H9 (cell line): ENCODE results near the gene ARHGEF17. TPM values are rescaled to one million over a fixed set of nuclear protein-coding genes. Genes with fewer than 3 reads are reported as not detected.

Experiments used
- DNase-seq: peaks from one replicate; pipeline ENCODE4 v3.0.0-alpha.2; 2017
- H2AFZ ChIP-seq: one replicate; pipeline ENCODE4 v1.6.1; 2013; ENCODE audit warnings: mild to moderate bottlenecking, low read length, control low read depth, moderate library complexity
- H2AK5ac ChIP-seq: 2 replicates; pipeline ENCODE4 v1.6.1; 2013; ENCODE audit warnings: low read length, control low read depth, mixed read lengths; ENCODE audit not compliant: insufficient read length
- H2BK120ac ChIP-seq: one replicate; pipeline ENCODE4 v1.6.1; 2013; ENCODE audit warnings: low read depth, mild to moderate bottlenecking, low read length, control low read depth, inconsistent platforms; ENCODE audit not compliant: poor library complexity, severe bottlenecking
- H2BK12ac ChIP-seq: 2 replicates; pipeline ENCODE4 v1.6.1; 2013; ENCODE audit warnings: low read length, control low read depth, mixed read lengths, low read depth; ENCODE audit not compliant: insufficient read length
- H2BK15ac ChIP-seq: 2 replicates; pipeline ENCODE4 v1.6.1; 2013; ENCODE audit warnings: low read depth, low read length, control low read depth
- H2BK20ac ChIP-seq: one replicate; pipeline ENCODE4 v1.6.1; 2013; ENCODE audit warnings: low read depth, mild to moderate bottlenecking, low read length, control low read depth, inconsistent platforms; ENCODE audit not compliant: poor library complexity, severe bottlenecking
- H2BK5ac ChIP-seq: 2 replicates; pipeline ENCODE4 v1.6.1; 2013; ENCODE audit warnings: low read length, control low read depth, mixed read lengths; ENCODE audit not compliant: insufficient read length
- H3K14ac ChIP-seq: 2 replicates; pipeline ENCODE4 v1.6.1; 2013; ENCODE audit warnings: low read length, control low read depth; ENCODE audit not compliant: insufficient read depth
- H3K18ac ChIP-seq: 2 replicates; pipeline ENCODE4 v1.6.1; 2013; ENCODE audit warnings: low read depth, mild to moderate bottlenecking, mixed read lengths, low read length, control low read depth; ENCODE audit not compliant: insufficient read length
- H3K23ac ChIP-seq: 2 replicates; pipeline ENCODE4 v1.6.1; 2013; ENCODE audit warnings: low read length, control low read depth, mixed read lengths, low read depth; ENCODE audit not compliant: insufficient read length
- H3K23me2 ChIP-seq: 2 replicates; pipeline ENCODE4 v1.6.1; 2013; ENCODE audit warnings: low read depth, mild to moderate bottlenecking, mixed read lengths, low read length, control low read depth; ENCODE audit not compliant: insufficient read length, poor library complexity, severe bottlenecking
- H3K27ac ChIP-seq: 2 replicates; pipeline ENCODE4 v1.5.1; 2013; ENCODE audit warnings: low read length, control low read depth, mixed read lengths, low read depth; ENCODE audit not compliant: insufficient read length
- H3K27me3 ChIP-seq: 2 replicates; pipeline ENCODE4 v1.6.1; 2013; ENCODE audit warnings: low read length, control low read depth, inconsistent platforms; ENCODE audit not compliant: insufficient read depth
- H3K4ac ChIP-seq: 2 replicates; pipeline ENCODE4 v1.6.1; 2013; ENCODE audit warnings: low read depth, mild to moderate bottlenecking, control low read depth, inconsistent platforms, low read length, moderate library complexity
- H3K4me1 ChIP-seq: 2 replicates; pipeline ENCODE4 v1.6.1; 2013; ENCODE audit warnings: low read length, control low read depth, inconsistent platforms; ENCODE audit not compliant: insufficient read depth
- H3K4me2 ChIP-seq: 2 replicates; pipeline ENCODE4 v1.6.1; 2013; ENCODE audit warnings: low read length, control low read depth, mixed read lengths; ENCODE audit not compliant: insufficient read length, insufficient read depth
- H3K56ac ChIP-seq: 2 replicates; pipeline ENCODE4 v1.6.1; 2013; ENCODE audit warnings: low read depth, mild to moderate bottlenecking, mixed read lengths, low read length, control low read depth; ENCODE audit not compliant: insufficient read length
- H3K79me1 ChIP-seq: 2 replicates; pipeline ENCODE4 v1.6.1; 2013; ENCODE audit warnings: low read depth, mild to moderate bottlenecking, moderate library complexity, low read length, control low read depth, inconsistent platforms; ENCODE audit not compliant: insufficient read depth, poor library complexity, severe bottlenecking
- H3K79me2 ChIP-seq: 2 replicates; pipeline ENCODE4 v1.6.1; 2013; ENCODE audit warnings: low read length, control low read depth, inconsistent platforms; ENCODE audit not compliant: insufficient read depth
- H3K9ac ChIP-seq: 2 replicates; pipeline ENCODE4 v1.6.1; 2013; ENCODE audit warnings: low read length, control low read depth, mixed read lengths; ENCODE audit not compliant: insufficient read length; ENCODE audit errors: extremely low read depth
- H3K9me3 ChIP-seq: one replicate; pipeline ENCODE4 v1.6.1; 2013; ENCODE audit warnings: low read depth, low read length, inconsistent platforms; ENCODE audit not compliant: control insufficient read depth
- H3T11ph ChIP-seq: one replicate; pipeline ENCODE4 v1.6.1; 2013; ENCODE audit warnings: mild to moderate bottlenecking, low read length, control low read depth, inconsistent platforms
- H4K20me1 ChIP-seq: one replicate; pipeline ENCODE4 v1.6.1; 2013; ENCODE audit not compliant: control insufficient read depth, insufficient read length, insufficient read depth
- H4K5ac ChIP-seq: 2 replicates; pipeline ENCODE4 v1.6.1; 2013; ENCODE audit warnings: low read depth, mild to moderate bottlenecking, mixed read lengths, low read length, control low read depth; ENCODE audit not compliant: insufficient read length
- H4K8ac ChIP-seq: replicated peaks from 2 replicates; pipeline ENCODE4 v1.6.1; 2013; ENCODE audit warnings: low read length, control low read depth, mixed read lengths, low read depth; ENCODE audit not compliant: insufficient read length
- H4K91ac ChIP-seq: 2 replicates; pipeline ENCODE4 v1.6.1; 2013; ENCODE audit warnings: low read depth, mild to moderate bottlenecking, moderate library complexity, mixed read lengths, low read length, control low read depth; ENCODE audit not compliant: insufficient read length
- H3K27ac Mint-ChIP-seq, 3 experiments: 2 replicates in 2 of 3; 3 replicates in 1 of 3; pipeline ENCODE4 v1.8.0; 2020 to 2021; ENCODE audit warnings: mixed read lengths in 3 of 3, mild to moderate bottlenecking in 1 of 3, moderate library complexity in 1 of 3
- H3K27me3 Mint-ChIP-seq: 2 replicates; pipeline ENCODE4 v1.8.0; 2021; ENCODE audit warnings: low read depth, mild to moderate bottlenecking, moderate library complexity, mixed read lengths
- H3K36me3 Mint-ChIP-seq, 3 experiments: 2 replicates in 2 of 3; 3 replicates in 1 of 3; pipeline ENCODE4 v1.8.0; 2020 to 2021; ENCODE audit warnings: low read depth in 3 of 3, mixed read lengths in 3 of 3; ENCODE audit not compliant: insufficient read depth in 1 of 3
- H3K4me1 Mint-ChIP-seq, 2 experiments: 2 replicates each; pipeline ENCODE4 v1.8.0; 2020; ENCODE audit warnings: mixed read lengths in 2 of 2
- H3K4me3 Mint-ChIP-seq, 2 experiments: 2 replicates in 1 of 2; 3 replicates in 1 of 2; pipeline ENCODE4 v1.8.0; 2020 to 2021; ENCODE audit warnings: mild to moderate bottlenecking in 2 of 2, mixed read lengths in 2 of 2, moderate library complexity in 1 of 2
- H3K9me3 Mint-ChIP-seq, 2 experiments: 2 replicates in 1 of 2; 3 replicates in 1 of 2; pipeline ENCODE4 v1.8.0; 2020; ENCODE audit warnings: mild to moderate bottlenecking in 2 of 2, mixed read lengths in 2 of 2, moderate library complexity in 1 of 2
- CTCF ChIP-seq: fragments of 200-600 bp; sonication (generic); conservative IDR thresholded peaks from 3 replicates; pipeline ENCODE4 v1.8.0; 2021; ENCODE audit warnings: antibody characterized with exemption, mild to moderate bottlenecking
- WGBS: extraction: QIAGEN DNeasy Blood & Tissue Kit; methylation state at CpG from one replicate; pipeline ENCODE4 v1.1.7; 2013; ENCODE audit warnings: missing lambda C conversion rate, low lambda C conversion rate, mixed read lengths; ENCODE audit not compliant: insufficient read length; ENCODE audit errors: extremely low coverage; 5-methylcytosine and 5-hydroxymethylcytosine counted together
- total RNA-seq: library from RNA; stranded (reverse); gene quantifications from 2 replicates; pipeline ENCODE4 v1.2.1, GENCODE V29; 2021

ARHGEF17 gene
- total RNA-seq, 1 experiment from 2014 or later = 7.4 TPM

GRCh38 chr11:73266646-73267020 lies 41.4 kb upstream of the ARHGEF17 start:
- Histone ChIP-seq H3K4me1 (no peaks in the 10 kb centered on the region), H4K91ac (no peak overlapping the region), H3K27me3 (peaks cover 4% of the 10 kb centered on the region), H3K79me2 (no peaks in the 10 kb centered on the region), H3K4me2 (no peak overlapping the region), H3K14ac (no peak overlapping the region), H4K8ac (no peak overlapping the region), H3K9ac (no peak overlapping the region), H2BK12ac (no peak overlapping the region), H3K9me3 (no peaks in the 10 kb centered on the region), H4K5ac (no peak overlapping the region), H2BK20ac (no peak overlapping the region), H2AK5ac (no peak overlapping the region), H2AFZ (no peak overlapping the region), H3K56ac (no peak overlapping the region), H3K79me1 (no peaks in the 10 kb centered on the region), H2BK5ac (no peak overlapping the region), H3K27ac (no peak overlapping the region), H3K18ac (no peak overlapping the region), H3T11ph (no peak overlapping the region), H3K23me2 (no peaks in the 10 kb centered on the region), H3K4ac (no peak overlapping the region), H4K20me1 (peaks cover 2% of the 10 kb centered on the region), H3K23ac (no peak overlapping the region), H2BK120ac (no peak overlapping the region), H2BK15ac (no peak overlapping the region)
- H3K4me1 Mint-ChIP-seq = peaks cover 15 to 30% of the 10 kb centered on the region in 2 experiments
- no CpG with 5 or more reads among the region's 4 CpGs for WGBS
- no peak for TF ChIP-seq CTCF
- H3K27ac Mint-ChIP-seq = no peak overlapping the region; a peak in 1 of 7 replicates
- no peaks in the 10 kb centered on the region; a peak in 1 of 5 replicates for H3K9me3 Mint-ChIP-seq
- H3K4me3 Mint-ChIP-seq = no peak overlapping the region
- peaks cover 32% of the 10 kb centered on the region for H3K27me3 Mint-ChIP-seq
- peak; percentile 14 for DNase-seq
- no peaks in the 10 kb centered on the region for H3K36me3 Mint-ChIP-seq
